Memory B cell (primary cell): ENCODE data around the gene SANBR.
"Not testable (repeated sequence)": the region's sequence is repeated elsewhere in the genome, so short reads cannot be mapped to it uniquely, and the experiment has no call there.

Experiments used
- ATAC-seq: fragments of 150-1000 bp; cut with Tn5 transposase; 2 replicates; pipeline ENCODE4 v1.10.0; 2021; ENCODE audit warnings: low read depth, mild to moderate bottlenecking, moderate library complexity
- DNase-seq, 2 donors: peaks; one replicate each; pipeline ENCODE4 v3.0.0; 2022; ENCODE audit warnings: low spot score in 2 of 2
- H3K27ac Mint-ChIP-seq: one replicate; pipeline ENCODE4 v1.8.0; 2022; ENCODE audit warnings: mild to moderate bottlenecking, moderate library complexity, mixed read lengths
- H3K27me3 Mint-ChIP-seq: one replicate; pipeline ENCODE4 v1.8.0; 2022; ENCODE audit warnings: mixed read lengths
- H3K36me3 Mint-ChIP-seq: one replicate; pipeline ENCODE4 v1.8.0; 2022; ENCODE audit warnings: mild to moderate bottlenecking, mixed read lengths
- H3K4me1 Mint-ChIP-seq: one replicate; pipeline ENCODE4 v1.8.0; 2022; ENCODE audit warnings: mixed read lengths
- H3K4me3 Mint-ChIP-seq: one replicate; pipeline ENCODE4 v1.8.0; 2022; ENCODE audit warnings: mild to moderate bottlenecking, moderate library complexity, mixed read lengths
- H3K9me3 Mint-ChIP-seq: one replicate; pipeline ENCODE4 v1.8.0; 2022; ENCODE audit warnings: mixed read lengths

SANBR gene

GRCh38 chr2:61065714-61066709 is at the start of gene SANBR:
TSS of gene SANBR (plus strand) at chr2:61065871. CDS start at chr2:61070351, 4,480 bp downstream.
- ATAC-seq (peak; percentile 97), DNase-seq (peak; percentile 75 to 78)
- H3K27me3 Mint-ChIP-seq, result no peaks in the 10 kb centered on the region
- peak within 1 kb of the TSS; percentile 77 for H3K27ac Mint-ChIP-seq
- H3K4me3 Mint-ChIP-seq, result peak within 1 kb of the TSS; percentile 98
- H3K36me3 Mint-ChIP-seq, result no peaks in the 10 kb centered on the region
- peaks cover 6% of the 10 kb centered on the region for H3K4me1 Mint-ChIP-seq
- no peaks in the 10 kb centered on the region for H3K9me3 Mint-ChIP-seq

GRCh38 chr2:61015976-61016375 is 49.7 kb upstream of the SANBR start:
- peaks cover 7% of the 10 kb centered on the region for H3K4me1 Mint-ChIP-seq
- H3K36me3 Mint-ChIP-seq, result no peaks in the 10 kb centered on the region
- H3K4me3 Mint-ChIP-seq, result peak overlapping the region; percentile 100
- no peaks in the 10 kb centered on the region for H3K9me3 Mint-ChIP-seq
- H3K27me3 Mint-ChIP-seq, result no peaks in the 10 kb centered on the region
- H3K27ac Mint-ChIP-seq, result no peak overlapping the region
- DNase-seq (no peak), ATAC-seq (no peak)

DNA sequence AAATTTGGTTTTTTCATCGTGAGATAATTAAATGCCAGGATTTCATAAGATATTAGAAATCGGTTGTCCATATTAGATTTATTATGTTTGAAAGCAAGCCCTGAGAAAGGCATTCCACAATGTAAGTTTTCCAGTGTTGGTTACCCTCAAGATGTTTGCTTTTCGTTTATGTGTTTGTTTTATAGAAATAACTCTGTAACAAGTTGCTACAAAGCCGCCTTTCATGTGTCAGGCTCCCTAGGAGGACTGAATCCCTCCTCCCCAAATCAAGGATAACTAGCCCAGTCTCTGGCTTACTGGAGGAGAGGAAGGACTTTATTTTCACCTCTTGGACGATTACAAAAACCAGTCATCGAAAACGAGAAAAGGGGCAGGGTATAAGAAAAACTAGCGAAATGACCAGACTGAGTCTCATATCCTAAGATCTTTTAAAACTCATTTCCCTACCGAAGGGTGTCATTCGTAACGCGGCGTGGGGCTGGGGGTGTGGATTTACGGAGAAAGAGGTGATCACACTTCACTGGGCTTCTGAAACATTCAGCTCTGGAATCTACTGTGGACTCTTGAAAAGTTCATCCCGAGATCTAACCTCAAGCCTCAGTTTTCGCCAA is 49.2 kb upstream of the SANBR start:
- DNase-seq, result no peak
- Mint-ChIP-seq H3K4me3 (peak overlapping the region; percentile 100), H3K4me1 (peaks cover 8% of the 10 kb centered on the region), H3K27me3 (no peaks in the 10 kb centered on the region), H3K36me3 (no peaks in the 10 kb centered on the region), H3K27ac (peak overlapping the region; percentile 93), H3K9me3 (no peaks in the 10 kb centered on the region)
- ATAC-seq, result no peak

GRCh38 chr2:61017003-61017555 is 48.6 kb upstream of the SANBR start:
- H3K9me3 Mint-ChIP-seq, result no peaks in the 10 kb centered on the region
- ATAC-seq (peak; percentile 57), DNase-seq (peak; percentile 26 to 68)
- no peaks in the 10 kb centered on the region for H3K27me3 Mint-ChIP-seq
- peaks cover 3% of the 10 kb centered on the region for H3K36me3 Mint-ChIP-seq
- peaks cover 10% of the 10 kb centered on the region for H3K4me1 Mint-ChIP-seq
- peak overlapping the region; percentile 100 for H3K4me3 Mint-ChIP-seq
- H3K27ac Mint-ChIP-seq, result peak overlapping the region; percentile 93

DNA sequence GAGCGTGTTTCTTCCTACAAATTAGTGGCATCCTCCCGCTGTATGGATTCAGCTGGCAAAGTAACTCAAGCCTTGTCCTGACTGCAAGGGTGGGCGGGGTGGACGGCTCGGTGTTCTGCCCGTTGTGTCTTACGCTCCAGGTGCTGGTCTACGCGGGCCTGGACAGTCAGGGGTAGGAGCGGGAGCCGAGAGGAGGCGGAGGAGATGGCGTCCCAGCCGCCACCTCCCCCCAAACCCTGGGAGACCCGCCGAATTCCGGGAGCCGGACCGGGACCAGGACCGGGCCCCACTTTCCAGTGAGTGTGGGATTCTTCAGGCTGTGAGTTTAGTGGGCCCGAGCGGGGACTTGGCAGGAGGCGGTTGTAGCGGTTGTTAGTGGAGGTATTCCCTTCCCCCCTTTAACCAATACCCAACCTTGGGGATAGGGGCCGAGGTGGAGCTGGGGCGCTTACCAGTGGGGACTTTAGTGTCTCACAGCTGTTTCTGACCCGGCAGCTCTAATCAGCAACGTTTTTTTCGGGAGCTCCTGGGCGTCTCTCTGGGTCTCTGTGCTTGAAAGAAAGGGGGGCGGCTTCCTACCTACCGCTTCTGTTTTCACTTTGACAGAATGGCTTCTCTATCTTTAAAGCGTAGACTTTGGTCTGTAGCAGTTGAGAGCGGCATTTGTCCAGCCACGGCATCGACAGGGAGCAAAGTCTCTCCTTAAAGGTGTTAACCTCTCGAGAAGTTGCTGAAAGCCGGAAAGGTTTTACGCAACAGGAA is 47.9 kb upstream of the SANBR start, which contains the start of the genes PEX13 and PUS10:
TSS of gene PEX13 (plus strand) at position 165 of the 762 bp plus-strand sequence. CDS start at position 205, 40 bp downstream.
TSS of gene PUS10 (minus strand) at position 700 of the 762 bp plus-strand sequence. CDS start 6,365 bp downstream, outside the sequence.
- Mint-ChIP-seq H3K9me3 (no peaks in the 10 kb centered on the region), H3K27me3 (no peaks in the 10 kb centered on the region), H3K27ac (peak within 1 kb of the TSS; percentile 93), H3K4me1 (peaks cover 10% of the 10 kb centered on the region), H3K36me3 (peaks cover 5% of the 10 kb centered on the region), H3K4me3 (peak within 1 kb of the TSS; percentile 100)
- ATAC-seq (peak; percentile 83), DNase-seq (peak; percentile 18 to 64)

GRCh38 chr2:61018318-61018755 is 47.3 kb upstream of the SANBR start:
- ATAC-seq (no peak), DNase-seq (no peak)
- peaks cover 12% of the 10 kb centered on the region for H3K4me1 Mint-ChIP-seq
- H3K9me3 Mint-ChIP-seq, result no peaks in the 10 kb centered on the region
- H3K27ac Mint-ChIP-seq, result peak overlapping the region; percentile 93
- peak overlapping the region; percentile 100 for H3K4me3 Mint-ChIP-seq
- H3K36me3 Mint-ChIP-seq, result peaks cover 8% of the 10 kb centered on the region
- no peaks in the 10 kb centered on the region for H3K27me3 Mint-ChIP-seq

DNA sequence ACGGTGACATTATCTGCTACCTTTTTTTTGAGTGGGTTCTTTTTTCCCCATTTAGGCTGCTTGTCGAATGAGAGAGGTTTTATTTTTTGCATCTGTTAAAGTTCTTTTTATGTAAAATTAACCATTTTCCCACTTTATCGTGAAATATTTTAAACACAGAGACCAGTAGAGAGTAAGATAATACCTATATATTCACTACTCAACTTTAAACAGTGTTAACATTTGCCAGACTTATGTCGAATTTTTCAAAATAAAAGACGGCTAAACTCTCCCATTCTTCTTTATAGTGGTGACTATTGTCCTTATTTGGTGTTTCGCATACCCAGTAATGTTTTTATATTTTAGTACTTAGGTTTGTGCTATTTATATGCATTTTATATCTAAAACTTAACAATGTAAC is 46.9 kb upstream of the SANBR start:
- peaks cover 13% of the 10 kb centered on the region for H3K4me1 Mint-ChIP-seq
- DNase-seq (no peak), ATAC-seq (no peak)
- H3K27ac Mint-ChIP-seq, result peak overlapping the region; percentile 93
- H3K36me3 Mint-ChIP-seq, result peaks cover 11% of the 10 kb centered on the region
- peak overlapping the region; percentile 100 for H3K4me3 Mint-ChIP-seq
- H3K9me3 Mint-ChIP-seq, result no peaks in the 10 kb centered on the region
- no peaks in the 10 kb centered on the region for H3K27me3 Mint-ChIP-seq

- H3K4me1 Mint-ChIP-seq, result peaks cover 20% of the 10 kb centered on the region
These were observed 44.4 kb upstream of the SANBR start for GRCh38 chr2:61021228-61021660.

GRCh38 chr2:61023670-61024069 is 42.0 kb upstream of the SANBR start:
- H3K9me3 Mint-ChIP-seq, result no peaks in the 10 kb centered on the region
- H3K36me3 Mint-ChIP-seq, result peaks cover 19% of the 10 kb centered on the region
- peaks cover 19% of the 10 kb centered on the region for H3K4me1 Mint-ChIP-seq

More at GRCh38 chr2:61021228-61021660, 44.4 kb upstream of the SANBR start:
- Mint-ChIP-seq H3K9me3 (no peaks in the 10 kb centered on the region), H3K4me3 (no peak overlapping the region), H3K27me3 (no peaks in the 10 kb centered on the region), H3K27ac (no peak overlapping the region), H3K36me3 (peaks cover 14% of the 10 kb centered on the region)
- ATAC-seq (no peak), DNase-seq (no peak)

GRCh38 chr2:61029533-61029932 is 36.1 kb upstream of the SANBR start:
- DNase-seq, result no peak
- no peak overlapping the region for H3K4me3 Mint-ChIP-seq
- no peak overlapping the region for H3K27ac Mint-ChIP-seq
- H3K36me3 Mint-ChIP-seq, result peaks cover 18% of the 10 kb centered on the region
- no peak for ATAC-seq
- H3K27me3 Mint-ChIP-seq, result no peaks in the 10 kb centered on the region
- peaks cover 7% of the 10 kb centered on the region for H3K4me1 Mint-ChIP-seq
- H3K9me3 Mint-ChIP-seq, result no peaks in the 10 kb centered on the region

More at GRCh38 chr2:61023670-61024069, 42.0 kb upstream of the SANBR start:
- Mint-ChIP-seq H3K27ac (no peak overlapping the region), H3K4me3 (no peak overlapping the region), H3K27me3 (no peaks in the 10 kb centered on the region)
- DNase-seq, result no peak
- ATAC-seq, result no peak

- H3K4me3 Mint-ChIP-seq, DNase-seq, H3K27ac Mint-ChIP-seq, H3K27me3 Mint-ChIP-seq, H3K4me1 Mint-ChIP-seq, H3K9me3 Mint-ChIP-seq, ATAC-seq: not testable (repeated sequence)
- H3K36me3 Mint-ChIP-seq, result peaks cover 17% of the 10 kb centered on the region
These were observed 31.1 kb upstream of the SANBR start for GRCh38 chr2:61034592-61034991.

- peaks cover 12% of the 10 kb centered on the region for H3K4me1 Mint-ChIP-seq
- not testable (repeated sequence) for H3K27ac Mint-ChIP-seq, ATAC-seq, H3K9me3 Mint-ChIP-seq, H3K4me3 Mint-ChIP-seq, DNase-seq, H3K27me3 Mint-ChIP-seq
- peaks cover 20% of the 10 kb centered on the region for H3K36me3 Mint-ChIP-seq
These were observed 29.0 kb upstream of the SANBR start for GRCh38 chr2:61036643-61037042.

GRCh38 chr2:61042807-61043206 is 22.9 kb upstream of the SANBR start:
- H3K9me3 Mint-ChIP-seq, result no peaks in the 10 kb centered on the region
- peaks cover 12% of the 10 kb centered on the region for H3K4me1 Mint-ChIP-seq
- H3K4me3 Mint-ChIP-seq, result no peak overlapping the region
- H3K27me3 Mint-ChIP-seq, result no peaks in the 10 kb centered on the region
- ATAC-seq (no peak), DNase-seq (no peak)
- H3K36me3 Mint-ChIP-seq, result peaks cover 12% of the 10 kb centered on the region
- no peak overlapping the region for H3K27ac Mint-ChIP-seq
